ENCODE results near the gene TRIO.

The TRIO gene

GRCh38 chr5:14424011-14424685 is 281.0 kb downstream of the TRIO start:
- POLR2A ChIA-PET, result no interaction called here
- no peak for DNase-seq (ENCODE audit: extremely low spot score)
- CTCF ChIA-PET, result interaction anchor here (0.9 to 1.4 kb wide), 2 partner anchors 9 to 436 kb away, joined by 3 read pairs; no protein-coding TSS in a partner anchor
- TF ChIP-seq CTCF (IDR thresholded peaks at IDR 0.05; ENCODE audit: control extremely low read depth, extremely low read depth, low read depth, missing control alignments), result no peak

GRCh38 chr5:14425559-14425958 is 282.4 kb downstream of the TRIO start:
- ChIA-PET CTCF (no interaction called here), POLR2A (no interaction called here)
- no peak for DNase-seq (ENCODE audit: extremely low spot score)
- TF ChIP-seq CTCF (IDR thresholded peaks at IDR 0.05; ENCODE audit: control extremely low read depth, extremely low read depth, low read depth, missing control alignments), result no peak

GRCh38 chr5:14426521-14426920 is 283.4 kb downstream of the TRIO start:
- no peak for DNase-seq (ENCODE audit: extremely low spot score)
- no peak for TF ChIP-seq CTCF (IDR thresholded peaks at IDR 0.05; ENCODE audit: control extremely low read depth, extremely low read depth, low read depth, missing control alignments)
- ChIA-PET POLR2A (no interaction called here), CTCF (no interaction called here)

- TF ChIP-seq CTCF (IDR thresholded peaks at IDR 0.05; ENCODE audit: control extremely low read depth, extremely low read depth, low read depth, missing control alignments), result no peak
- POLR2A ChIA-PET, result no interaction called here
- DNase-seq (ENCODE audit: extremely low spot score), result no peak
- CTCF ChIA-PET, result interaction anchor here (1.0 to 1.5 kb wide), 3 partner anchors 10 to 160 kb away, joined by 3 to 4 read pairs (median 4); no protein-coding TSS in a partner anchor
Observed at GRCh38 chr5:14428302-14429081, 285.4 kb downstream of the TRIO start.

GRCh38 chr5:14429101-14430050 is 286.2 kb downstream of the TRIO start:
- no peak for TF ChIP-seq CTCF (IDR thresholded peaks at IDR 0.05; ENCODE audit: control extremely low read depth, extremely low read depth, low read depth, missing control alignments)
- CTCF ChIA-PET, result interaction anchor here (1.0 to 1.5 kb wide), 4 partner anchors 9 to 161 kb away, joined by 3 to 4 read pairs (median 4); no protein-coding TSS in a partner anchor
- POLR2A ChIA-PET, result no interaction called here
- no peak for DNase-seq (ENCODE audit: extremely low spot score)

- no peak for DNase-seq (ENCODE audit: extremely low spot score)
- ChIA-PET POLR2A (no interaction called here), CTCF (interaction anchor here (1.5 kb wide), 2 partner anchors 13 to 20 kb away, joined by 3 to 4 read pairs; no protein-coding TSS in a partner anchor)
- no peak for TF ChIP-seq CTCF (IDR thresholded peaks at IDR 0.05; ENCODE audit: control extremely low read depth, extremely low read depth, low read depth, missing control alignments)
Observed at GRCh38 chr5:14431534-14431933, 288.4 kb downstream of the TRIO start.
